Liver (tissue), 9 donors: Measurements from ENCODE around the gene DCPS. TPM values are rescaled to one million over a fixed set of nuclear protein-coding genes. Genes with fewer than 3 reads are reported as not detected.
"Not testable (repeated sequence)": the region's sequence is repeated elsewhere in the genome, so short reads cannot be mapped to it uniquely, and the experiment has no call there.

Experiments
- DNase-seq: peaks from one replicate; pipeline ENCODE4 v3.0.0-alpha.2; 2017; ENCODE audit warnings: low spot score
- H3K27ac ChIP-seq, 2 donors: one replicate each; pipeline ENCODE4 v1.7.0; 2013; ENCODE audit warnings: inconsistent platforms in 2 of 2, low read length in 2 of 2, control low read depth in 1 of 2, low read depth in 1 of 2, mild to moderate bottlenecking in 1 of 2
- H3K27me3 ChIP-seq, 4 donors: one replicate each; pipeline versions ENCODE4 v1.6.1 to v1.7.0; 2013; ENCODE audit warnings: low read length in 3 of 4, inconsistent platforms in 1 of 4, mild to moderate bottlenecking in 1 of 4, moderate library complexity in 1 of 4; ENCODE audit not compliant: control insufficient read depth in 4 of 4, insufficient read depth in 4 of 4
- H3K36me3 ChIP-seq, 4 donors: one replicate each; pipeline versions ENCODE4 v1.6.1 to v1.7.0; 2013; ENCODE audit warnings: low read length in 3 of 4, mild to moderate bottlenecking in 3 of 4, low read depth in 1 of 4, moderate library complexity in 1 of 4; ENCODE audit not compliant: control insufficient read depth in 4 of 4, insufficient read depth in 3 of 4
- H3K4me1 ChIP-seq, 4 donors: one replicate each; pipeline versions ENCODE4 v1.6.1 to v1.7.0; 2013; ENCODE audit warnings: low read length in 3 of 4, mild to moderate bottlenecking in 3 of 4, moderate library complexity in 1 of 4; ENCODE audit not compliant: control insufficient read depth in 4 of 4, insufficient read depth in 4 of 4
- H3K4me3 ChIP-seq, 3 donors: one replicate each; pipeline versions ENCODE4 v1.6.1 to v1.7.0; 2013; ENCODE audit warnings: low read length in 3 of 3, control low read depth in 1 of 3, low read depth in 1 of 3, mild to moderate bottlenecking in 1 of 3
- H3K9ac ChIP-seq, 2 donors: one replicate each; pipeline ENCODE4 v1.7.0; 2013; ENCODE audit warnings: low read length in 2 of 2, mild to moderate bottlenecking in 2 of 2, moderate library complexity in 2 of 2, control low read depth in 1 of 2, low read depth in 1 of 2
- H3K9me3 ChIP-seq, 4 donors: one replicate each; pipeline versions ENCODE4 v1.6.1 to v1.7.0; 2013; ENCODE audit warnings: low read length in 3 of 4; ENCODE audit not compliant: control insufficient read depth in 4 of 4
- EGR1 ChIP-seq, 2 donors: IDR thresholded peaks; 2 replicates each; pipeline ENCODE4 v1.6.1; 2016 to 2018; ENCODE audit warnings: antibody characterized with exemption in 2 of 2, low read depth in 2 of 2
- FOXA1 ChIP-seq: IDR thresholded peaks from 2 replicates; pipeline ENCODE4 v1.6.1; 2016; ENCODE audit warnings: antibody characterized with exemption
- FOXA2 ChIP-seq: IDR thresholded peaks from 2 replicates; pipeline ENCODE4 v1.6.1; 2016; ENCODE audit warnings: antibody characterized with exemption
- GABPA ChIP-seq, 2 donors: IDR thresholded peaks in 1 of 2; conservative IDR thresholded peaks in 1 of 2; 2 replicates each; pipeline ENCODE4 v1.6.1; 2016; ENCODE audit warnings: antibody characterized with exemption in 2 of 2, mild to moderate bottlenecking in 1 of 2, moderate library complexity in 1 of 2
- HNF4A ChIP-seq, 2 donors: conservative IDR thresholded peaks; 2 replicates each; pipeline ENCODE4 v1.6.1; 2016; ENCODE audit warnings: antibody characterized with exemption in 2 of 2, mild to moderate bottlenecking in 2 of 2
- HNF4G ChIP-seq: IDR thresholded peaks from 2 replicates; pipeline ENCODE4 v1.6.1; 2016; ENCODE audit warnings: antibody characterized with exemption
- JUND ChIP-seq, 2 donors: IDR thresholded peaks; 2 replicates each; pipeline ENCODE4 v1.6.1; 2016; ENCODE audit warnings: antibody characterized with exemption in 2 of 2
- NR2F2 ChIP-seq: IDR thresholded peaks from 2 replicates; pipeline ENCODE4 v1.6.1; 2016; ENCODE audit warnings: antibody characterized with exemption
- RAD21 ChIP-seq, 2 donors: IDR thresholded peaks; 2 replicates each; pipeline ENCODE4 v1.6.1; 2016; ENCODE audit warnings: antibody characterized with exemption in 2 of 2, mild to moderate bottlenecking in 2 of 2
- RXRA ChIP-seq, 2 donors: IDR thresholded peaks; 2 replicates each; pipeline ENCODE4 v1.6.1; 2017 to 2018; ENCODE audit warnings: antibody characterized with exemption in 2 of 2, mild to moderate bottlenecking in 1 of 2
- SP1 ChIP-seq: IDR thresholded peaks from 2 replicates; pipeline ENCODE4 v1.6.1; 2018; ENCODE audit warnings: antibody characterized with exemption, mild to moderate bottlenecking
- TAF1 ChIP-seq: conservative IDR thresholded peaks from 2 replicates; pipeline ENCODE4 v1.6.1; 2016; ENCODE audit warnings: antibody characterized with exemption, mild to moderate bottlenecking
- YY1 ChIP-seq: IDR thresholded peaks from 2 replicates; pipeline ENCODE4 v1.6.1; 2016; ENCODE audit warnings: antibody characterized with exemption, mild to moderate bottlenecking
- WGBS: extraction: QIAGEN DNeasy Blood & Tissue Kit; methylation state at CpG from one replicate; pipeline ENCODE4 v1.1.7; 2013; 5-methylcytosine and 5-hydroxymethylcytosine counted together
- polyA plus RNA-seq, 2 donors: library from polyadenylated mRNA; stranded (reverse) in 1 of 2; unstranded in 1 of 2; fragments of 200-250 nt in 1 of 2; fragments of >200 nt in 1 of 2; fragmentation: Nextera tagmentation in 1 of 2; extraction: Ambion mirVana in 1 of 2; gene quantifications; one replicate each; pipeline versions ENCODE4 v1.2.1 to v1.2.3, GENCODE V29; 2013 to 2015
- total RNA-seq, 2 donors: library from RNA; depleted of rRNA; stranded (reverse); fragments of >200 nt; gene quantifications; one replicate each; pipeline ENCODE4 v1.2.3, GENCODE V29; 2014
- TF ChIP-seq, protein P1 (sequence below): fragments of 150-350 bp; IDR thresholded peaks from 2 replicates; pipeline ENCODE4 v1.5.1; 2017; ENCODE audit warnings: improper control_type of control experiment, low read depth, low read length; ENCODE audit not compliant: missing input control
- TF ChIP-seq, protein P2 (sequence below): IDR thresholded peaks from 2 replicates; pipeline ENCODE4 v1.6.1; 2016; ENCODE audit warnings: antibody characterized with exemption
- TF ChIP-seq, protein P3 (sequence below): IDR thresholded peaks from 2 replicates; pipeline ENCODE4 v1.6.1; 2016; ENCODE audit warnings: antibody characterized with exemption
- TF ChIP-seq, protein P4 (sequence below): IDR thresholded peaks from 2 replicates; pipeline ENCODE4 v1.6.1; 2016; ENCODE audit warnings: antibody characterized with exemption
- TF ChIP-seq, protein P5 (sequence below): IDR thresholded peaks from 2 replicates; pipeline ENCODE4 v1.6.1; 2016; ENCODE audit warnings: antibody characterized with exemption, mild to moderate bottlenecking
- donor health status: healthy.
- donor health status: healthy.
- donor health status: healthy.
- donor health status: healthy.
- donor health status: healthy.

DCPS gene
- total and polyA plus RNA-seq, 4 donors, result 5.6 to 61.0 (median 19.0) TPM

DNA sequence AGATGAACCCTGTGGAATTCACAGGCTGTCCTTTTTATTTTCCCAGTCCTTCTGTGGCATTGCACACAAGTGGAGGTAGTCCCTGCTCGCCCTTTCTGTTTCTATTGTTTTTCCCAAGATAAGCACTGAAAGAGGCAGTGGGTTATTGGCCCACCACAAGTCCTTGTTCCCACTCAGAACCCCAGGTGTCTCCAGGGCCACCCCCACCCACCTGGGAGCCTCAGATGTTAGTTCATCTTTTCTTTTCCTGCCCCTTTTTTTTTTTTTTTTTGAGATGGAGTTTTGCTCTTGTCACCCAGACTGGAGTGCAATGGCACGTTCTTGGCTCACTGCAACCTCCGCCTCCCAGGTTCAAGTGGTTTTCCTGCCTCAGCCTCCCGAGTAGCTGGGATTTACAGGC lies 4.9 kb downstream of the DCPS start:
- H3K9me3 ChIP-seq, DNase-seq, H3K27ac ChIP-seq, H3K36me3 ChIP-seq, H3K4me3 ChIP-seq, H3K27me3 ChIP-seq, H3K9ac ChIP-seq: not testable (repeated sequence)
- 94% methylated on average over 4 of the region's 4 CpGs for WGBS
- H3K4me1 ChIP-seq, result peaks cover 0 to 12% (median 8%) of the 10 kb centered on the region in 4 donors

DNA sequence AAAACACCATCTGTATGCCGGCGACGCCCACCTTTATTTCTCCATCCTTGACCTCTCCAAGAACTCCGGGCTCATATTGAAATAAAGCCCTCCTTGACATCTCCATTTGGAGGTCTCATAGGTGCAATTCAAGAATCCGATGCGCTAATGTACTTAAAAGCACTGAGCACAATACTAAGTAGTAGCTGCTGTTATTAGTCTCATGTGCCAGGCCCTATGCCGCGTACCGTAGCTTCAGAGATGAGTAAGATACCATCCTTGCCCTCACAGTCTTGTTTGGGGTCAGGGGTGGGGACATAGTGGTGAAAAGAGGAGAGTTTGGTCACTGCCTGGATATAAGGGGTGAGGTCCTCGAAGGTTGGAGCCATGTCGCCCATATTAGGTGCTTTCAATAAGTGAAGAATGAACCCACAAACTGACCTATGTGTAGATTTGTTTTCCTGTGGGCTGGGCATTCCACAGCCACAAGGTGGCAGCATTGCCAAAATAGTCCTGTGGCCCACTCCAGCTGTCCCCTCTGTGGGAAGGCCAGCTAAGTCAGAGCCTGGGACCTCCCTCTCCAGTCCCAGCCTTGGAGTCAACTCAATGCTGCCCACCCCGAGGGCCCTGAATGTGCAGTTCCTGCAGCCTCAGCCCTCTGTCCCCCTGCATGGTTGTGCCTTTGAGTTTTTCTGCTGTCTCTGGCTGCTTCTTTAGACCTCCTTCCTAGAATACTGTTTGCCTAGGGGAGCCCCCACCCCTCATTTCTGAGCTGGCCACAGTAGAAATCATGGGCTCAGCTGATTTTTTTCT lies 6.5 kb downstream of the DCPS start:
- no peak overlapping the region for H3K4me3 ChIP-seq

More for the DNA sequence above, 6.5 kb downstream of the DCPS start:
- Histone ChIP-seq H3K27ac (peak overlapping the region; percentile 4 to 10), H3K36me3 (peaks cover 0 to 3% (median under 1%) of the 10 kb centered on the region in 4 donors), H3K9ac (no peak overlapping the region), H3K9me3 (no peaks in the 10 kb centered on the region), H3K4me1 (peaks cover 0 to 6% (median 2%) of the 10 kb centered on the region in 4 donors), H3K27me3 (no peaks in the 10 kb centered on the region)
- TF ChIP-seq HNF4G, result no peak
- no peak for TF ChIP-seq HNF4A (conservative IDR thresholded peaks at IDR 0.05)
- TF ChIP-seq NR2F2, result peak; percentile 17
- TF ChIP-seq EGR1 (IDR thresholded peaks at IDR 0.05; ENCODE audit: low read depth in 2 of 2), result no peak
- TF ChIP-seq FOXA1, result no peak
- TF ChIP-seq YY1, result no peak
- TF ChIP-seq RAD21 (IDR thresholded peaks at IDR 0.05), result peak; percentile 96 to 98
- no peak for TF ChIP-seq SP1
- TF ChIP-seq, protein P1, sequence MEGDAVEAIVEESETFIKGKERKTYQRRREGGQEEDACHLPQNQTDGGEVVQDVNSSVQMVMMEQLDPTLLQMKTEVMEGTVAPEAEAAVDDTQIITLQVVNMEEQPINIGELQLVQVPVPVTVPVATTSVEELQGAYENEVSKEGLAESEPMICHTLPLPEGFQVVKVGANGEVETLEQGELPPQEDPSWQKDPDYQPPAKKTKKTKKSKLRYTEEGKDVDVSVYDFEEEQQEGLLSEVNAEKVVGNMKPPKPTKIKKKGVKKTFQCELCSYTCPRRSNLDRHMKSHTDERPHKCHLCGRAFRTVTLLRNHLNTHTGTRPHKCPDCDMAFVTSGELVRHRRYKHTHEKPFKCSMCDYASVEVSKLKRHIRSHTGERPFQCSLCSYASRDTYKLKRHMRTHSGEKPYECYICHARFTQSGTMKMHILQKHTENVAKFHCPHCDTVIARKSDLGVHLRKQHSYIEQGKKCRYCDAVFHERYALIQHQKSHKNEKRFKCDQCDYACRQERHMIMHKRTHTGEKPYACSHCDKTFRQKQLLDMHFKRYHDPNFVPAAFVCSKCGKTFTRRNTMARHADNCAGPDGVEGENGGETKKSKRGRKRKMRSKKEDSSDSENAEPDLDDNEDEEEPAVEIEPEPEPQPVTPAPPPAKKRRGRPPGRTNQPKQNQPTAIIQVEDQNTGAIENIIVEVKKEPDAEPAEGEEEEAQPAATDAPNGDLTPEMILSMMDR, result peak; percentile 91
- TF ChIP-seq, protein P2, sequence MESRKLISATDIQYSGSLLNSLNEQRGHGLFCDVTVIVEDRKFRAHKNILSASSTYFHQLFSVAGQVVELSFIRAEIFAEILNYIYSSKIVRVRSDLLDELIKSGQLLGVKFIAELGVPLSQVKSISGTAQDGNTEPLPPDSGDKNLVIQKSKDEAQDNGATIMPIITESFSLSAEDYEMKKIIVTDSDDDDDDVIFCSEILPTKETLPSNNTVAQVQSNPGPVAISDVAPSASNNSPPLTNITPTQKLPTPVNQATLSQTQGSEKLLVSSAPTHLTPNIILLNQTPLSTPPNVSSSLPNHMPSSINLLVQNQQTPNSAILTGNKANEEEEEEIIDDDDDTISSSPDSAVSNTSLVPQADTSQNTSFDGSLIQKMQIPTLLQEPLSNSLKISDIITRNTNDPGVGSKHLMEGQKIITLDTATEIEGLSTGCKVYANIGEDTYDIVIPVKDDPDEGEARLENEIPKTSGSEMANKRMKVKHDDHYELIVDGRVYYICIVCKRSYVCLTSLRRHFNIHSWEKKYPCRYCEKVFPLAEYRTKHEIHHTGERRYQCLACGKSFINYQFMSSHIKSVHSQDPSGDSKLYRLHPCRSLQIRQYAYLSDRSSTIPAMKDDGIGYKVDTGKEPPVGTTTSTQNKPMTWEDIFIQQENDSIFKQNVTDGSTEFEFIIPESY, result no peak
- TF ChIP-seq, protein P3, sequence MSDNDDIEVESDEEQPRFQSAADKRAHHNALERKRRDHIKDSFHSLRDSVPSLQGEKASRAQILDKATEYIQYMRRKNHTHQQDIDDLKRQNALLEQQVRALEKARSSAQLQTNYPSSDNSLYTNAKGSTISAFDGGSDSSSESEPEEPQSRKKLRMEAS, result no peak
- TF ChIP-seq, protein P4, sequence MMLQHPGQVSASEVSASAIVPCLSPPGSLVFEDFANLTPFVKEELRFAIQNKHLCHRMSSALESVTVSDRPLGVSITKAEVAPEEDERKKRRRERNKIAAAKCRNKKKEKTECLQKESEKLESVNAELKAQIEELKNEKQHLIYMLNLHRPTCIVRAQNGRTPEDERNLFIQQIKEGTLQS, result no peak
- peak in 1 of 2 donors; percentile 23 for TF ChIP-seq RXRA (IDR thresholded peaks at IDR 0.05)
- TF ChIP-seq FOXA2, result no peak
- no peak for TF ChIP-seq GABPA (IDR thresholded peaks at IDR 0.05 in 1 of 2, conservative IDR thresholded peaks at IDR 0.05 in 1 of 2)
- TF ChIP-seq TAF1, result no peak
- TF ChIP-seq, protein P5, sequence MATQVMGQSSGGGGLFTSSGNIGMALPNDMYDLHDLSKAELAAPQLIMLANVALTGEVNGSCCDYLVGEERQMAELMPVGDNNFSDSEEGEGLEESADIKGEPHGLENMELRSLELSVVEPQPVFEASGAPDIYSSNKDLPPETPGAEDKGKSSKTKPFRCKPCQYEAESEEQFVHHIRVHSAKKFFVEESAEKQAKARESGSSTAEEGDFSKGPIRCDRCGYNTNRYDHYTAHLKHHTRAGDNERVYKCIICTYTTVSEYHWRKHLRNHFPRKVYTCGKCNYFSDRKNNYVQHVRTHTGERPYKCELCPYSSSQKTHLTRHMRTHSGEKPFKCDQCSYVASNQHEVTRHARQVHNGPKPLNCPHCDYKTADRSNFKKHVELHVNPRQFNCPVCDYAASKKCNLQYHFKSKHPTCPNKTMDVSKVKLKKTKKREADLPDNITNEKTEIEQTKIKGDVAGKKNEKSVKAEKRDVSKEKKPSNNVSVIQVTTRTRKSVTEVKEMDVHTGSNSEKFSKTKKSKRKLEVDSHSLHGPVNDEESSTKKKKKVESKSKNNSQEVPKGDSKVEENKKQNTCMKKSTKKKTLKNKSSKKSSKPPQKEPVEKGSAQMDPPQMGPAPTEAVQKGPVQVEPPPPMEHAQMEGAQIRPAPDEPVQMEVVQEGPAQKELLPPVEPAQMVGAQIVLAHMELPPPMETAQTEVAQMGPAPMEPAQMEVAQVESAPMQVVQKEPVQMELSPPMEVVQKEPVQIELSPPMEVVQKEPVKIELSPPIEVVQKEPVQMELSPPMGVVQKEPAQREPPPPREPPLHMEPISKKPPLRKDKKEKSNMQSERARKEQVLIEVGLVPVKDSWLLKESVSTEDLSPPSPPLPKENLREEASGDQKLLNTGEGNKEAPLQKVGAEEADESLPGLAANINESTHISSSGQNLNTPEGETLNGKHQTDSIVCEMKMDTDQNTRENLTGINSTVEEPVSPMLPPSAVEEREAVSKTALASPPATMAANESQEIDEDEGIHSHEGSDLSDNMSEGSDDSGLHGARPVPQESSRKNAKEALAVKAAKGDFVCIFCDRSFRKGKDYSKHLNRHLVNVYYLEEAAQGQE, result no peak
- no peak for TF ChIP-seq JUND (IDR thresholded peaks at IDR 0.05)
- DNase-seq, result peak; percentile 79
- 69% methylated on average over 12 of the region's 12 CpGs for WGBS
